Measurements from ENCODE around the gene FILIP1L.

GRCh38 chr3:100113723-100114412, 433 bp downstream of the FILIP1L start:
- TF ChIP-seq EZH2 (IDR thresholded peaks at IDR 0.05; ENCODE audit: borderline replicate concordance, insufficient read depth, low read depth, low read length, poor library complexity, severe bottlenecking): no peak
- TF ChIP-seq, protein P1, sequence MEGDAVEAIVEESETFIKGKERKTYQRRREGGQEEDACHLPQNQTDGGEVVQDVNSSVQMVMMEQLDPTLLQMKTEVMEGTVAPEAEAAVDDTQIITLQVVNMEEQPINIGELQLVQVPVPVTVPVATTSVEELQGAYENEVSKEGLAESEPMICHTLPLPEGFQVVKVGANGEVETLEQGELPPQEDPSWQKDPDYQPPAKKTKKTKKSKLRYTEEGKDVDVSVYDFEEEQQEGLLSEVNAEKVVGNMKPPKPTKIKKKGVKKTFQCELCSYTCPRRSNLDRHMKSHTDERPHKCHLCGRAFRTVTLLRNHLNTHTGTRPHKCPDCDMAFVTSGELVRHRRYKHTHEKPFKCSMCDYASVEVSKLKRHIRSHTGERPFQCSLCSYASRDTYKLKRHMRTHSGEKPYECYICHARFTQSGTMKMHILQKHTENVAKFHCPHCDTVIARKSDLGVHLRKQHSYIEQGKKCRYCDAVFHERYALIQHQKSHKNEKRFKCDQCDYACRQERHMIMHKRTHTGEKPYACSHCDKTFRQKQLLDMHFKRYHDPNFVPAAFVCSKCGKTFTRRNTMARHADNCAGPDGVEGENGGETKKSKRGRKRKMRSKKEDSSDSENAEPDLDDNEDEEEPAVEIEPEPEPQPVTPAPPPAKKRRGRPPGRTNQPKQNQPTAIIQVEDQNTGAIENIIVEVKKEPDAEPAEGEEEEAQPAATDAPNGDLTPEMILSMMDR (IDR thresholded peaks at IDR 0.05): no peak

All from B cell (primary cell).